Myocyte (in vitro differentiated cells): Measurements from ENCODE around the gene P4HA3. TPM values are rescaled to one million over a fixed set of nuclear protein-coding genes. Genes with fewer than 3 reads are reported as not detected.

Experiments used
- DNase-seq: peaks from one replicate; pipeline ENCODE4 v3.0.0-alpha.2; 2012; ENCODE audit warnings: low read depth
- total RNA-seq: library from RNA; depleted of rRNA; stranded (reverse); fragments of >200 nt; gene quantifications from 2 replicates; pipeline ENCODE4 v1.2.3, GENCODE V29; 2014

The P4HA3 gene
- total RNA-seq, 1 donor from 2014 or later: not detected

- DNase-seq: peak; percentile 46
These were observed 6.9 kb upstream of the P4HA3 start for GRCh38 chr11:74318241-74318932.

DNA sequence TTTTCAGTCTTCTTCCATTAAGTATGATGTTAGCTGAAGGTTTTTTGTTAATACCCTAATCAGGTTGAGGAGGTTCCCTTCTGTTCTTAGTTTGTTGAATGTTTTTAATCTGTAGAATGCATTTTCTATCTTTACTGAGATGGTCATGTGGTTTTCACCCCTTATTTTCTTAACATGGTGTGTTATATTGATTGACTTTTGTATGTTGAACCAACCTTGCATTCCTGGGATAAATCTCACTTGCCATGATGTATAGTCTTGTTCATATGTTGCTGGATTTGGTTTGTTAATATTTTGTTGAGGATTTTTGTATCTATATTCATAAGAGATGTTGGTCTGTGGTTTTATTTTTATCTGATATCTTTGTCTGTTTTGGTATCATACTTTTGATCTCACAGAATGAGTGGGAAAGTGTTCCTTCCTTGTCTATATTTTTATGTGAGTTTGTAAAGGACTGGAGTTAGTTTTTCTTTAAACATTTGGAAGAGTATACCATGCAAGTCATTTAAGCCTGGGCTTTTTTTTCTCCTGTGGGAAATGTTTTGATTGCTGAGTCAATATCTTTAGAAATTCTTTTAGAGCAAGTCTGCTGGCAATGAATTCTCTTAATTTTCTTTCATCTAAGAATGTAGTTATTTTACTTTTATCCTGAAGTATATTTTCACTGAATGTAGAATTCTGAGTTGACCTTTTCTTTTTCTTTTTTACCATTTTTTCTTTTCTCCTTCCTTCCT is 5.5 kb upstream of the P4HA3 start:
- DNase-seq: no peak

- no peak for DNase-seq
These were observed 886 bp upstream of the P4HA3 start for GRCh38 chr11:74312326-74312725.

- DNase-seq: no peak
These were observed 583 bp downstream of the P4HA3 start for GRCh38 chr11:74310857-74311256.

DNA sequence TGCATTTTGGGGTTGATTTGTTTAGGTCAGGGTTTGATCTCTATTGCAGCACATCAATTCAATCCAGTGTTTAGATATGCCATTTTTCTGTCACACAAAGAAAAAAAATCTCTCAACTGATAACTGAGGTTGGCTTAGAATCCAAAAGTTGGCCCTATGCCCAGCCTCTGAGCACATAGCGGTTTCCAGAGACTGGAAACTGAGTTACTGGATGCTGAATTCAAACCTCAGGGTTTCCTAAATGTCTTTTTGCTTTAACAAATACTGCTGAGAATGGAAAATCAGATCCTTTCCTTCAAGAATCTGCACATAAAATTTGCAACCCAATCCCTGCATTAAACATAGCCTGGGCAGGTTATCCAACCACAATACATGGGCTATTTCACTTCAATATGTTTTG is 4.0 kb downstream of the P4HA3 start:
- DNase-seq: peak; percentile 49

DNA sequence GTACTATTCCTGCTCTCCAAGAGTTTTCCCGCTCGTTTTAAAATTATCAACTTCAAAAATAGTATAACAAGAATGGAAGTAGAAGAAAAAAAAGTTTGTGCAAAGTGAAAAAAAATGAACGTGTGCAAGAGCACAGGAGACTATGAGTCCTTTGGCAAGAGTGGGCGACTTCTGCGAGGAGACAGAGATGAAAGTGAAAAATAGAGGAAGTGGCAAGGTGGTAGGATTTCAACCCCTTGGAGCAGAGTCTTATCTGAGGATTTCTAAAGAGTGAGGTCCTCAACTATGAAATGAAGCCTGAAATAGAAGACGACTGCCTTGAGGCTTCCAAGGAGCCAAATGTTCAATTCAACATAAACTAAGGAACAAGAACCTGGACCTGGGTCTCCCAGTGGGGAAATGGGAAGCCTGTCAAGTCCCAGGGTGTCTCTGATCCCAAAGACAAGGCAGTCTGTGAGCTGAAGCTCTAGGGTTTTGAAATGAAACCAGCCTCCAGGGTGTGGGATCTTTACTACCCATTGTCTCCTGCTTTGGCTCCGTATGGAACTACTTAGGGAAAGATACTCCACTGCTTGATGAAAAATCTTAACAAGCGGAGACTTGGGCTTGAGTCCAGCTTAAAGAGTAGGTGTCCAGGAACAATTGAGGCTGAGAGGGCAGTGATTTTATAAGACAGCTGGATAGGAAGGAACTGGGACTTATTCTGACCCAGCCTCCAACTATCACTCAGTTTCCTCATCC is 4.8 kb downstream of the P4HA3 start:
- no peak for DNase-seq

- no peak for DNase-seq
These were observed 12.4 kb downstream of the P4HA3 start for GRCh38 chr11:74299015-74299414.

DNA sequence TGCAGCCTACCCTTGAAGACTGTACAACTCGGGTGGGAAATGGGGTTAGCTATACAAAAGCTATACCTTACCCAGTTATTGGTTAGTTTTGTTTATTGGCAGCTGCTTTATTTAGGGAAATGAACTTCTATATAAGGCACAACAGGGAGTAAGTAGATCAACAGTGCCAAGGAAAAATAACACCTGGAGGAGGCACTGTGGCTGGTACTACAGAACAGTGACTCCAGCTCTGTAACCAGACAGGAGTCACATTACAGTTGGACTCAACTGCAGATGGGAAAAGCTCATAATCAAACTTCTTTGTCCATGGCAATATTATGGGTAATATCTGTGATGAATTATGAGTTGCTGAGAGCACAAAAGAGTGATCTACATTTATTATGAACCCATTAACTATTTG is 14.0 kb downstream of the P4HA3 start:
- no peak for DNase-seq

- DNase-seq: no peak
These were observed 22.5 kb downstream of the P4HA3 start for GRCh38 chr11:74288911-74289310.

- peak; percentile 57 for DNase-seq
These were observed 23.3 kb downstream of the P4HA3 start for GRCh38 chr11:74288161-74288560.

- peak; percentile 48 for DNase-seq
These were observed 27.0 kb downstream of the P4HA3 start for GRCh38 chr11:74284466-74284865.

DNA sequence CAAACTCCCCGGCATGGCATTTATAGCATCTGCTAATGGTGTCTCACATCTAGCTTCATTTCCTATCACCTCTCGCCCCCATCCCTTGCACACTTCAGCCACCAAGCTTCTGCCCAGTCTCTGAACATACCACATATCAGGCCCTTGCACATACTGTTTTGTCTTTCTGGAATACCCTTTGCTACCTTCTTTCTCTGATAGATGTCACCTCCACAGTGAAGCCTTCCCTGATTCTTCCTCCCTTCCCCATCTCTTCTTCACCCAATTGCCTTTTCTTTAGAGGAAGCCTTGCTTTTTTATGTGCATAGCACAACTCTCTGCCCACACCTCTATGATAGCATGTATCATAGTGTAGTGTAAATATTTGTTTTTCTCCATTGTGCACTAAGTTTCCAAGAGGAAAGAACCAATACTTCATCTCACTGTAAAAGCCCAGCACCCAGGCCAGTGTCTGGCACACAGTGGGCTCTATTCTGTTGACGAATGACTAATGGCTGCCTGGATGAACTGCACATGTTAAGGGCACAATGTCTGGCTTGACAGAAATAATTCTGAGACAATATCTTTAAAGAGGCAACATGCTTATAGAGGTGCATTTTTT is 27.8 kb downstream of the P4HA3 start:
- DNase-seq: no peak

DNA sequence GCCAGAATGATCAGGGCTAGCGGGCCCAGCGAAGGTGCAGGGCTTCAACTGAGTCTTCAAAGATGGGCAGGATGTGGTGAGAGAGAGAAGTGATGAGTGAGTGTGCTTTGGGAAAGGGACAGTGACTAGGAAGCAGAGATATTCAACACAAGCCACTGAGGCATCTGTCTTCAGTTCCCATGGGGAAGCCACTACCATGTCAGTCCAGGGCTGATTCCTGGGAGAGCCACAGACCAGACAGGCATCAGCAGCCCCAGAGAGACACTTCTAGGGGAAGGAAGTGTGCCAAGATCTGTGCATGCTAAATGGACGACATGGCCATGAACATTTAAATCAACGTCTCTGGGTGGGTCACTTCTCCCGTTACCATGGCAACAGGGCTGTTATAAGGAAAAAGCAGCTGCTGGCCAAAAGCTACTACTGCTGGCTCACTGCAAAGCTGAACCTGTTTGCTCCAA is 28.5 kb downstream of the P4HA3 start:
- peak; percentile 74 for DNase-seq

GRCh38 chr11:74282421-74282820 is 29.0 kb downstream of the P4HA3 start:
- no peak for DNase-seq

DNA sequence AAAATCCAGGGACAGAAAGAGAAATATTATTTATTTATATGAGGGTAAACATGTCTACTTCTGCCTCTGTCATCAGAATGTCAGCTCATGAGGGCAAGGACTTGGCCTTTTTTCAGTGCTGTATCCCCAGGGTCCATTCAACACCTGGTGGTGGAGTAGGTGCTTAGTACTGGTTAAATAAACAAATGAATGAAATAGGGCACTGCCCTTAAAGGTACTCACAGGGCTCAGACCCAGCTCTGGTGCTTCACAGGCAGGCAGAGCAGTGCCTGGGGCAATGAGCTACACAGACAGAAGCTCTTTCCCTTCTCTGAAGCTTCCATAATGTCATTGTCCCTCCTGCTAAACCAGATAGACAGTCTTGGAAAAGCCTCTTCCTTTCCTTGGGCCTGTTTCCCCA is 30.9 kb downstream of the P4HA3 start:
- no peak for DNase-seq

- no peak for DNase-seq
These were observed 32.2 kb downstream of the P4HA3 start for GRCh38 chr11:74279256-74279655.

- DNase-seq: peak; percentile 89
These were observed 32.7 kb downstream of the P4HA3 start for GRCh38 chr11:74278721-74279161.

DNA sequence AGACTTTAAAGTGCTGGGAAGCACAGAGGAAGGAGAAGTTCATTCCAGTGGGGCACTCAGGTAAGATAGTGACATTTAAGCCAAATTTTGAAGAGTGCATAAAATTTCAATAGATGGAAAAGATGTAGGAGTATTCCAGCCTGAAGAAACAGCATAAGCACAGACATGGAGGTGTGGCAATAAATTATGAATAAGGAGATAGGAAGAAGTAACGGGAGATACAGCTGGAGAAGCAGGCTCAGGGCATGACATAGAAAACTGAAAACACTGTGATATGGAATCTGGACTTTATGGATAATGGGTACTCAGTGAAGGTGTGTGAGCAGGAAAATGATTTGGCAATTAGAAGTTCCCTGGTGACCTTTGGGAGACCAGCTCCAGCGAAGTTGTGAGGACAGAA is 33.3 kb downstream of the P4HA3 start:
- no peak for DNase-seq

GRCh38 chr11:74276581-74276980 is 34.9 kb downstream of the P4HA3 start:
- no peak for DNase-seq

DNA sequence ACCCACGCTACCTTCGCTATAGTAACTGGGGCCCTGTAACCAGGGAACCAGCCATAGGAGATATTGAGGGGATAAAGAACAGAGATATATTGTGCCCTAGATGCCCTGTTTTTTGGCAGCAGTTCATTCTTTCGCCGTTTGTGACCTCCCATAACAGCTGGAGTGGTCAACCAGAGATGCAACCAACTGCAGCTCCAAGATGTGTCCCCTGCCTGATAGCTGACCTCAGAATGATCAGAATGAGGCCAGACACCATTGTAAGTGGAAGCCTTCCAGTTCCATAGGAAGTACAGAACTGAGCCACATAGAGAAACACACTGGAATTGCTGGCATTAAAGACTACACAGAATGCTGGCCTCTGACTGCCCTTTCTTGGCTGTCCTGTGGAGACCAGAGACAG is 39.2 kb downstream of the P4HA3 start:
- peak; percentile 72 for DNase-seq

GRCh38 chr11:74269161-74269811 is 42.2 kb downstream of the P4HA3 start:
- no peak for DNase-seq
